GM19395 (cell line): ENCODE data around the gene NFASC.

Experiments
- ATAC-seq: cut with Tn5 transposase; IDR thresholded peaks from one replicate; pipeline ENCODE4 v1.9.1; 2021; ENCODE audit warnings: mild to moderate bottlenecking, moderate library complexity; ENCODE audit not compliant: unreplicated experiment

The NFASC gene

DNA sequence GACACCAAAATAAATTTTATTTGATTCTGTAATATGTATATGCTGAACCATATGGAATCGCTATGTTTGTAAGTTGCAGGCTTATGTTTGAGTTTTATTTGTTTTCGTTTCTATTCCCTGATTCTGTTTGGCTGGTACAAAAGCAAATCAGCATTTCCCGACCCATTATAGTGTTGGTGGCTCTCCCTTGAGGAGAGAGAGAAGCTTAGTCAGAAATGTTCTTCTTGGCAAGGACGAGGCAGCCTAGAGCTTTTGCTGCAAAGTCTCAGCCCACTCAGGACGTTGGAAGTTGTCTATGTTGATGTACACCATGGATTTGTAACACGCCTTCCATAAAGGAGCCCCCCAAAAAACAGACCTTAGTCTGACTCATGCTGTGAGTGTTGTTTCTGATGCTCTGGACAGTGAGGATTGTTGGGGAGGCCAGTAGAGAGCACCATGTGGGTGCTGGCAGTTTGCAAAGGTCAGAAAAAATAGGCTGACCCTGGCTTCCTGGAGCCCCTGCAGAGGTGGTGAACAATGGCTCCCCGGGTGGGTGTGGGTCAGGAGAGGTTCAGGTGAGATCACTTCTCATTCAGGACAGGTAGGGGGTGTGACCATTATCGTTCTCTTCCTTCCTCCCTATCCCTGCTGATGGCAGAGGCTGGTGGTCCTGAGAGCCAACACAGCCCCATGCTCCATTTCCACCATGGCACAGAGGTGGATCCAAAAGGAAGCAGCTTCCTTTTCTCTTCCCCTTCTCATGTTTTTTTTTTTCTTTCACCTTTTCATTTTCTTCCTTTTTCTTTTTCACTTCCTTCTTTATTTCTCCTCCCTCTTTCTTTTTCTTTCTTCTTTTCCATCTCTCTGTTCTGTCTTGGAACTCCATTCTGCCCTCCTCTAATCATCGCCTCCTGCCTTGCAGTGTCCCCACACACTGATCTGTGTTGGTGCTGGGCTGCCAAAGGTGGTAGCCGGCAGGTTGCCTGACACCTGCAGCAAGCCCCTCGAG lies 88.0 kb downstream of the NFASC start:
- ATAC-seq, result no peak

DNA sequence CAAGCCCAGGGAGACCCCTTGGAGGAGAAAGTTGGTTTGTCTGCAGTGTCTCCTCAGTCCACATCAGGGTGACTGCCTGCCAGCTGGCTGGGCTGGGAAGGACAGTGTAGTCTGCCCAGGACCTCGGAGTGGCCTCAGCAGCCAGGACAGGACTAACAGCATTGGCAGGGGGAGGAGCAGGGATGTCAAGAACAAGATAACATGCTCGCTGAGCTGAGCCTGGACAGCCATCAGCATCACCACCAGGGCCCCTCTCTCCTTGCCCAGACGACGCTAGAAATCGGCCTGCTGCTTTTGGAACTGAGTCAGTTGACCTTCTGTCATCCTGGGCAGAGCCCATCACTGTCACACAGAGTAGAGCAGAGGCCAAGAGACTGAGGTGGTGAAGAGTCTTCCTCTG lies 88.7 kb downstream of the NFASC start:
- ATAC-seq, result no peak

DNA sequence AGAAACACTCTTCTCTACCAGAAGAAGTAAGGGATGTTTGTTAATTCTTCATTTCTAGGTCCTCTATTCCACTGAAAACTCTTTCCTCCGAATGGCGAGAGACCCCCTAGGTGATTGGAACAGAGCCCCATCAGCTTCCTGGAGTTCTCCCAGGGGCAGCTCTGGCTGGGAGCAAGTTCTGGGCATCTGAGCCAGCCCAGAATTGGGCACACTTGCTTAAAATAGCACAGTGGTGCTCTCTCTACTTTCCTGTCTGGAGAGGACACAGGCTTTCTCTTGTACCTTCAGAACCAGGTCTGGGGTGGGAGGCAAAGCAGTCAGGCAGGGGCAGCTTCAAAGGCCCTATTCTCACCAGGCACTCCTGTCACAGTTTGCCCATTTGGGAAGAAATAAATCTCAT lies 89.2 kb downstream of the NFASC start:
- no peak for ATAC-seq

DNA sequence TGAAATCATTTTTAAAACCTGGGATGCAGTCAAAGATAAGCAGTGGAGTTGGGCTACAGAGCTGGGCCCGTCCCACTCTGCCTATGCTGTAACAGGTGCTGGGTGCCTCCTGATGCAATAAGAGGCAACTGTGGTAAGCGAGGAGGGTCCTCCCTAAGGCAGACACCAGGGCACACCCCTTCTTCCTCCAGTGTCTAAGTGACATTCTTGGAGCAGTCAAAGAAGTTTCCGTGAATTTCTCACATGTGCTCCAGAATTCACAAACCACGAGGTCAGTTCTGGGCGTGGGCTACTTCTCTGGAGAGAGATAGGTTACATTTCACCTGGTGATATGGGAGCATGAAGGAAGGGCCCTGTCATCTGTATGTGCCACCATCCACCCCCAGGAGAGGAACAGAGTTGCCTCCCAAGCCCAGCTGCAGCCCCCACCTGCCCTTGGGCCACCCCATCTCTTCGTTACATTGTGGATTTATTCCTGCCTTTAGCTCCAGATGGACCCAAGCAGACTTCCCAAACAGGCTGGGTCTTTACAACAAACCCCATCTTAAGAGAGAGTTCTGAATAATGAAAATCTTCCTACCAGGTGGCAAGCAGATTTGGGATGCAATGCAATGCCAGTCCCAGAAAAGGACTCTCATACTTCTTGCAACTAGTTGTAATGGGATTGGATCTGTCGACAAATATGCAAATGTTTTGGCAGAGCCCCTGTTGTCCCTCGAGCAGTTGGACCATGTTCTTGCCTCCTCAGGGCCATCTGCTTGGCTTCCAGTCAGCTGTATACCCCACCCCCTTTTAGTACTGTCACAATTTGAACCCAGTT lies 89.9 kb downstream of the NFASC start:
- no peak for ATAC-seq

DNA sequence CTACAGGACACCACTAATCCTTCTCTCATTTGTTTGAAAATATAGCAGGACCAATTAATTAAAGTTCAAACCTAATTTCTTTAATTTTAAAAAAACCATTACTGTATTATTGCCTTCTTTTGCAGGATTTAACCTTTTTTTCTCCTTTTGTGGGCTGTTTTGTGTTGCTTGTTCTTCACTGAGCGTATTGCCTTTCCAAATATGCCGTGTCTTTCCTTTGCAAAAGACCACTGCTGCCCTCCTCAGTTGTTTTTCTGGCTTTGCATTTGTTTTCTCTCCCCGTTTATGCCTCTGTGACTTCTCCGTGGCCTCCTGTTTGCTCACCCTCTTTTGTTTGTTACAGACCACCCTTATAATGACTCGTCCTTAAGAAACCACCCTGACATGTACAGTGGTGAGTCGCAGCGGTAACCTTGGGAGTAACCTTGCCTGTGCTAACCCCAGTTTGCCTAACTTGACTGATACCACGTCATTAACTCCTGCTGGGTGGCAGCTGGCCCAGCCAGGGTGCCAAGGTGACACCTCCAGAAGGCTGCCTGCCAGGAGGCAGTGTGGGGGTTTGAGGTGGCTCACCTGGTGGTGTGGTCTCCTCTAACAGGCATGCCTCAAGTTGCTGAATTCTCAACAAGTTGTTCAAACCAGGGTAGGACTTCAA lies 91.2 kb downstream of the NFASC start:
- no peak for ATAC-seq

DNA sequence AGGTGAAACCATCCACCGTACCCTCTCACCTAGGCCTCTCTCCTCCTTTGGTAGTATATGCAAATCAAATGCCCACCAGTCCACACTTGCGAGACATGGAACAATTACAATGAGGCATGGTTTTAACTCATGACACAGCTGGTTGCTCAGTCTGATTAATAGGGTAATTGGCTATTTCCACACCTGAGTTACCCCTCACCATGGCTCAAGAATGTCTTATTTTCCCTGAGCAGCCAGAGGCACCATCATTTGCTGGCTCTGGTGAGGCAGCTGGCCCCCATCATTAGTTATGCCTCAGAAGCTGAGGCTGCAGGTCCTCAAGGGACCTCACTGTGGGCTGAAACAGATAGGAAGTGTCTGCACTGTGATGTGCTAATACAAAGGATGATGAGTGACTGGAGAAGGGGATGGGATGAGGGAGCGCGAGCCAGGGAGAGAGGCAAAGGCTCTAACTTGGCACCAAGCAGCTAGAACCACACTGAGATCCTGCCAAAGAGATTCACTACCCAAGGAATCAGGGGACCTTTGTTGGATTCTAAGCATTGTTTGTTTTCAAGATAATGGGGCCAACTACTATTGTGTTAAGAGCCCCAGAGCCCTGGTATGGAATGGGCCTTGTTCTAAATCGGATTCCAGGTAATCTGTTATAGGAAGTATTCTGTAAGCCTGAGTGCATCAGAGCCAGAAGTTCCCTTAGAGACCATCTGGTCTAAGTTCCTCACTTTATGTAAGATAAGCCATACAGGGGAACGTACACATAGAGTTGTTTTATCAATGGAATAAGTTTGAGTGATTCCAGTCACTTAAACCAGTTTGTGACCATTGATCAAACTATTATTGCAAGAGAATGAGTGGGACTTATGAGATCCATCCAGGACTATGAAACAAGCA lies 92.3 kb downstream of the NFASC start:
- ATAC-seq, result no peak

DNA sequence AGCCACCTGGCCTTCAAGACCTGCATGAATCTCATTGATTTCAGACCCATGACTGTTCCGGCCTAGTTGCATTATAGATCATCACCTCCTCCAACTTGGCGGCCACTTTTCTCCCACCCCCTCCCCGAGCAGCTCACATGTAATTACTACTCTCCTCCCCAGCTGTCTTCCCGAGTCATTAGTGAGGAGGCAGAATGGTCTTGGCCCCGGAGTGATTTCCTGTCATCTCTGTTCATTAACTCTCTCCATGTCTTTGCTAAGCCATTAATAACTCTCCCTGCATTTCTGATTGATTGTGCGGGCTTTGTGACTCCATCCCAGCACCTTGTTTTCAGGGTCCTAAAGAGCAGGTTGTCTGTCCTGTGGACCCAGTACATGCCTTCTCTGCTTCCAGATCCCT lies 96.8 kb downstream of the NFASC start:
- no peak for ATAC-seq

DNA sequence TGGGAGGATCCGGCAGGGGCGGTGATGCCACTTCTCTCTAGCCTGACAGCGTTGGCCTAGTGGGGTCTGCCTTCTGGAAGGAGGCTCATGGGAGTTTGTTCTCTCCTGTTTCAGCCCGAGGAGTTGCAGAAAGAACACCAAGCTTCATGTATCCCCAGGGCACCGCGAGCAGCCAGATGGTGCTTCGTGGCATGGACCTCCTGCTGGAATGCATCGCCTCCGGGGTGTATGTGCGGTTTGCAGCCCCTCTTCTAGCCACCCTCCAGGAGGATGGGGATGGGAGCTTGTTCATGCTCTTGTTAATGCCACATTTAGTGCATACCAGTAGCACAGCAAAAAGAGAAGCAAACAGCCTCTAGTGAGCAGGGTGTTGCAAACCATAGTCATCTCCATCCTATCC lies 97.5 kb downstream of the NFASC start:
- ATAC-seq, result no peak

DNA sequence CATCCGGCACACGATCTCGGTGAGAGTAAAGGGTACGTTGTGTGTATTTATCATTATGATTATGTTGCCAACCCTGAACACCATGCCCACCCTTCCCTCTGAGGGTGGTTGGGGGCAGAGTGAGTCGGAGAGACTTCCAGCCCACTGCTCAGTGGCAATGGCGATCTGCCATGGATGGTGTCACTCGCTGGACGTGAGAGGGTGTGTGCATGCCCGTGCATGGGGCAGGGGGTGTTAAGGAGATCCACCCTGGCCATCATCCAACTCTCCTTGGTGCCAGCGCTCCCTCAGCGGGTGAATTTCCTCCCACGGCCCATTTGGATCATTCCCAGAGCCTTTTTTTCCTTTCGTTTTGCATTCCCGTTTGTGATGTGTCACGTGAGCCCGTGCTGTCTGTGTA lies 98.3 kb downstream of the NFASC start:
- ATAC-seq, result no peak

DNA sequence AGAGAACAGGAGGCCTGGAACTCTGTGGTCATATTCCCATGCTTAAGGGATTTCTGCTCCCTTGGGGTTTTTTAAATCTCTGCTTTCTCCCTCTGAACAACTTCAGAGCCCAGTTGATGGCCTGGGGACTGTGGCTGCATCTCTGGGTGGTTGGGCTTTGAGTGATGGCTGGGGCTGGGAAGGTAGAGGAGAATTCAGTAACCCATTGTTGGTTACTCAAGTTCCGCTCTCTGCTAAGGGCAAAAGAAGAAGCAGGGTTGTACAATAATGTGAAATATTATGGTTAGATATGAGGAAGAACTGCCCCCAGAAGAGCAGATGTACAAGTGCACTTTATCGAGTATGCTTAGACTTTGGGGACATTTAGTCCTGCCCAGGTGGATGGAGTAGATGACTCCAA lies 100.3 kb downstream of the NFASC start:
- ATAC-seq, result no peak

DNA sequence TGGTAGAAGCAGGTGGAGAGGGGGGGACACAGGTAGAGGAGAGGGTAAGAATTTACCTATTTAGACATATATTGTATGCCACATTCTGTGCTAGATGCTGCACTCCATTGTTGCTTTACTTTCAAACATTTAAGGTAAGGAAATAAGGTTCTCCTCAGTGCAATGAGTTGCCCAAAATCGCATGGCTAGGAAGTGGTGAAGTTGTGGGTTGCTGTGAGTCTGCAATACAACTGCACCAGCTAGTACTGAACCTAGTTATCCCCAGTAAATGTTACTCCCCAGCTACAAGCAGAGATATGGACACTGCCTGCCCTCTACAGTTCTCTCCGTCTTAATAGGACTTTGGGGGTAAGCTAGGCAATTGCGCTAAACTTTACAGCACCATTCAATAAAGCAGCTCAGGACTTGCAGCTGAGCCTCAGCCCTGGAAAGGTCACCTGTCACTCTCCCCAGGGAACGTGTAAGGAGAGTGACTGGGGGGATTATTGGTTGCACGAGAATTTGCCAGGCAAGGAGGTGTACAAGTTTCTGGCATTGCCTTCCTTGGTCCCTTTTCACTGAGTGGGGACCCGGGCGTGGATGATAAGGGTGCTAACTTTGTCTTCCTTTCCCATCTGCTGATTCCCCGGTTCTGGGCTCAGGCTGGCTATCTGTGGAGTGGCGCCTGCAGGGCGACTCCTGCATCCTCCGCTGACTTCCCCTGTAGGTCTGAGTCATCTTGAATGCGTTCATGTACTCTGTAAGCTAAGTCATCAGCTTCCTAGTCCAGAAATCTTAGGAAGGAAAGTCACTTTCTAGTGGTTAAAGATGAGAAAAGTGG lies 101.1 kb downstream of the NFASC start:
- no peak for ATAC-seq

DNA sequence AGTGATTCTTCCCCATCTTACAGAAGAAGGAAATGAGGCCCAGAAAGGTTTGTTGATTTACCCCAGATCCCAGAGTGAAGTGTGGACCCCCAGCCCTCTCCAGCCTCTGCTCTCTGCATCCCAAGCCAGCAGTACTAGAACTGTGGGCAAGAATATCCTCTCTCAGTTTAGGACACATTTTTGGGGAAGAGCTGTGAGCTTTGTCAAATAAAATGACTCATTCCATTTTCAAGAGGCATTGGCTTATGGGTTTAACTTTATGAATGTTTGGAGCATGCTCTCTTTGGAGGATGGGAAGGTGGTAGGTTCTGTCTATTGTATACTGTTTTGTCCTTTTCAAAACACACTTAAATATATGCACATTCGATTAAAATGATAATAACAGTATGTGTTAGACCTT lies 101.8 kb downstream of the NFASC start:
- no peak for ATAC-seq

DNA sequence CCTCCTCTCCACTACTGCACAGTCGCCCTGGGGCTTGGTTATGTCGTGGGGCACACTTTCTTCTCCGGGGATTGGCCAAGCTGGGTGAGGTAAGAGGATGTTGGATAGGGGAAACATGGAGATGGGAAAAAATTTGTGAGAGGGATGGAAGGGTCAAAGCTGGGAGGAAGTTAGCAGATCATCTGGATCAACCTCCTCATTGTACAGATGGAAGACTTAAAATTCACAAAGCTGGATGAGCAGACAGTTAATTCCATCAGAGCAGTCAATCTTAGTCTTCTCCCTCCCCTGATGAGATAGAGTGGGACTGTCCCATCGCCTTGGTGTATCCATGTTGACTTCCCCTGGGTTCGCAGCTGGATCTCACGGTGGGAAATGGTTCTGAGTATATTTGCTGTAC lies 102.8 kb downstream of the NFASC start:
- no peak for ATAC-seq

DNA sequence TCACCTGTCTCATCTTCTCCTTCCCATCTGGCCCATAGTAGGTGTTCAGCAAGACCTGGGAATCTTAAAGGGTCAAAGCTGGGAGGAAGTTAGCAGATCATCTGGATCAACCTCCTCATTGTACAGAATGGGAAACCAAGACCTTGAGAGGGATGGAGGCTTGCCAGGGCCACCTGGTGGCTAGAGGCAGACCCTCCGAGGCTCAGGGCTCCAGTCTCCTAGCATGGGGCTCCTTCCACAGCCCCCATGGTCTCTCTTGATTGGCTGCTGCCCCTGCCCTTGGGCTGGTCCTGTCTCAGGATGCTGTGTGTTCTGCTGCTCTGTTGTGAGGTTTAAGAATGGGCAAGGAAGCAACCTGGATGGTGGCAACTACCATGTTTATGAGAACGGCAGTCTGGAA lies 103.7 kb downstream of the NFASC start:
- ATAC-seq, result no peak

DNA sequence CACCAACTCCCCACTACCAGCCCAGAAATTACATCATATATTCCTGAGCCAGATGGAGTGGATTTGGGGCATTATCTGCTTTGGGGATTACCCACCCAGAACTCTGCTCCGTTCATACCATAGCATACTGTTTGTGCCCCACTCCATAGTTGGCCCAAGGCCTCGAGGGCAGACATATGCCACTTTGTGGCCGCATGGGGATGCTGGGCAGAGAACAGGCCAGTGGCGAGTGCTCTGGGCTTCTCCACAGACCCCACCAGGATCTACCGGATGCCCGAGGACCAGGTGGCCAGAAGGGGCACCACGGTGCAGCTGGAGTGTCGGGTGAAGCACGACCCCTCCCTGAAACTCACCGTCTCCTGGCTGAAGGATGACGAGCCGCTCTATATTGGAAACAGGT lies 104.4 kb downstream of the NFASC start:
- no peak for ATAC-seq

DNA sequence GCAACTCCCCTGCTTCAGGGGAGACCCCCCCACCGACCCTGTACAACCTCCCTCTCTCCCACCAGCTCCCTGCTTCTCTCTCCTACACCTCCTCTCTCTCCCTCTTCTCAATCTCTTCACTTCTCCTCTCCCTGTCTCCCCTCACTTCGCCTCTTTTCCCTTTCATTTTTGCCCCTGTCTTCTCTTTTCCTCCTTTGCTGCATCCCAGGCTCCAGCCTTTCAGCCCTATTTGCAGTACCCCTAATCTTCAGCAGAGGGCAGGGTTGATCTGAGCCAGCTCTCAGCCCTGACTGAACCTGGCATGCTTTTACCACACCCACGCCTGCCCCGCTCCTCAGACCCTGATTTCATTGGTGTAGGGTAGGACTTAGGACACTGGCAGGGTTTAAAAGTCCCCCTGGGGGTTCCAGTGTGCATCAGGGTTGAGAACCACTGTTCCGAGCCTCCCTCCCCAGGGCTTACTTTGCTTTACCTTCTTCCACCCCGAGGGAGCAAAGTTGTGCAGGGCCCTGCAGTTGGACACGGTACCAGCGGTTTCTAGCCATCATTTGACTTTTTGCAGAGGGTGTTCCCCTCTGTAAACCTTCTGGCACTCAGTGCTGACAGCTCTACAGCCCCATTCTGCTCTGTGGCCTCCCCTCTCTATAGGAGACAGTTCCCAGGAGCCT lies 105.0 kb downstream of the NFASC start:
- no peak for ATAC-seq

DNA sequence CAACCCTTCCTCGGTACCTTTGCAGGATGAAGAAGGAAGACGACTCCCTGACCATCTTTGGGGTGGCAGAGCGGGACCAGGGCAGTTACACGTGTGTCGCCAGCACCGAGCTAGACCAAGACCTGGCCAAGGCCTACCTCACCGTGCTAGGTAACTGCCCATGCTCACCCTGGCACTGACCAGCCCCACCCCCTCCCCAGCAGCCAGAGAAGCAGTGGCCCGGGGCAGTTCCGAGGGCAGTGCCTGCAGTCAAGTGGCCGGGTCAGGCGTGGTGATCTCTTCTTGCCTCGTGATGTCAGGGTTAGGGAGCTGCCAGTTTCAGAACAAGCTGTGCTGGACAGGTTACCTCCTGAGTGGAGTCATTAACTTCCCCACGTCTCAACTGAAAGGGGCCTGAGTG lies 106.0 kb downstream of the NFASC start:
- no peak for ATAC-seq

DNA sequence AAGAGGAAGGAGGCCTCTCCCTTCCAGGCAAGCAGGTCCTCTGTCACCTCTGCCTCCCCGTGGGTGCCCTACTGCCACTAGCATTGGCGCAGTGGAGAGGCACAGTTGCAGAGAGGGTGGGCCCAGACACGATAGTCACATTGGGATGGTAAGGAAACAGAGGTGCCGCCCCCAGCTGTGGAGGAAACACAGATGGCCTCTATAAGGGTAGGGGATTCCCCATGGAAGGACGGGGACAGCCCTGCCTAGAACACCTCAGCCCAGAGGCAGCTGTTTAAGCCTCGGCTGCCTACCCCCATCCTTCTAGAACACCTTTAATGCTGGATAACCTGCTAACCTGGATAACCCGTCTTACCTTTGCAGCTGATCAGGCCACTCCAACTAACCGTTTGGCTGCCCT lies 106.7 kb downstream of the NFASC start:
- no peak for ATAC-seq

DNA sequence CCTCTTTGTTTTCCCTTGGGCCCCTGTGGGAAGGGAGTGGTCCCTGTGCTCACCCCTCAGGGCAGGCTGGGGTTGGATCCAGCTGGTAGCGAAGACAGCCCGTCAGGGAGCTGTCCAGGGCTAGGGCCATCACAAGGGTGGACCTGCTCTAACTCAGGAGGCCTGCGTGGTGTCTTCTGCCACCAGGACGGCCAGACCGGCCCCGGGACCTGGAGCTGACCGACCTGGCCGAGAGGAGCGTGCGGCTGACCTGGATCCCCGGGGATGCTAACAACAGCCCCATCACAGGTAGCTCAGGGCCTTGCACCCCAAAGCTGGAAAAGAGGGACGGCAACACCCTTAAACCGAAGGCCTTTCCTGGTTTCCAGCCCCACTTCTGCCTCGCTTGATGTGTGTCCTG lies 108.1 kb downstream of the NFASC start:
- ATAC-seq, result no peak
